Neutrophil (primary cell): ENCODE data around the gene VSX1.

Source experiments
- H3K27ac ChIP-seq: fragments of 200-600 bp; sonication (generic); 2 replicates; pipeline ENCODE4 v1.5.1; 2016; ENCODE audit warnings: mild to moderate bottlenecking, moderate library complexity
- H3K27me3 ChIP-seq: fragments of 200-600 bp; sonication (generic); 2 replicates; pipeline ENCODE4 v1.6.0; 2016; ENCODE audit warnings: mild to moderate bottlenecking
- H3K36me3 ChIP-seq: fragments of 200-600 bp; sonication (generic); 2 replicates; pipeline ENCODE4 v1.5.1; 2017
- H3K4me1 ChIP-seq, 2 experiments: fragments of 200-600 bp in 1 of 2; sonication (generic) in 1 of 2; 1 replicate in 1 of 2; 2 replicates in 1 of 2; pipeline versions ENCODE4 v1.5.1 to v1.6.1; 2013 to 2016; ENCODE audit warnings: low read depth in 1 of 2, low read length in 1 of 2, mild to moderate bottlenecking in 1 of 2, moderate library complexity in 1 of 2; ENCODE audit not compliant: control insufficient read depth in 1 of 2, insufficient read depth in 1 of 2
- H3K4me3 ChIP-seq, 2 experiments: fragments of 200-600 bp in 1 of 2; sonication (generic) in 1 of 2; 1 replicate in 1 of 2; 2 replicates in 1 of 2; pipeline ENCODE4 v1.5.1; 2013 to 2016; ENCODE audit warnings: low read depth in 1 of 2, low read length in 1 of 2, mild to moderate bottlenecking in 1 of 2, moderate library complexity in 1 of 2
- H3K9me3 ChIP-seq: fragments of 200-600 bp; sonication (generic); 2 replicates; pipeline ENCODE4 v1.5.1; 2016
- TF ChIP-seq, protein P1 (sequence below): fragments of 200-600 bp; sonication (generic); IDR thresholded peaks from 2 replicates; pipeline ENCODE4 v1.5.1; 2016; ENCODE audit warnings: antibody characterized with exemption

The VSX1 gene

DNA sequence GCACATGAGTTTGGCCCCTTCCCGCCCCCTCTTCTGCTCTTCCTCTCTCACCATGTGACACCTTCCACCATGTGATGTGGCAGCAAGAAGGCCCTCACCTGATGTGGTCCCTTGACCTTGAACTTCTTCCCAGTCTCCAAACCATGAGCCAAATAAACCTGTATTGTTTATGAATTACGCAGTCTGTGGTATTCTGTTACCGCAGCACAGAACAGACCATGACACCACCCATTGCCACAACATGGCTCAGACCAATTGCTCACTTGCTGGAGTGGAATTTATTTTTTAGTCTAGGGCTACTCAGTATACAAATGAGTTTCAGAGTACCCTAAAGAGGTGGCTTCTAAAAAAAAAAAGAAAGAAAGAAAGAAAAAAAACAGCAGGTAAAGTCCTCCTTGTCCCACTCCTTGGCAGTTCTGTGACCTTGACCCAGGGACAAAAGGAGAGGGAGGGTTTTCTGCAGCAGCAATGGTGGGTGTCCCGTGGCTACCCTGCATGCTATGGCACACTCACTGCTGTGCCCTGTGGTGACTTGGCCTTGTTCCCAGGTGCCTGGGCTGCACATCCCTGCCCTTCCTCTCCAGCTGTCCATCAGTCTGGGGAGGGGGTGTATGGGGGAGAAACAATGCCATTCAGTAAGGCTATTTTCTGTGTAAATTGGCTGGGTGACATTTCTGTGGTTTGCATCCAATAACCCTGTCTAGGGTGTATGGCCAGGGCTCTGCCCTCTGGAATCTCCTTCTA lies 5.4 kb upstream of the VSX1 start:
- no peak overlapping the region for H3K4me3 ChIP-seq
- TF ChIP-seq, protein P1, sequence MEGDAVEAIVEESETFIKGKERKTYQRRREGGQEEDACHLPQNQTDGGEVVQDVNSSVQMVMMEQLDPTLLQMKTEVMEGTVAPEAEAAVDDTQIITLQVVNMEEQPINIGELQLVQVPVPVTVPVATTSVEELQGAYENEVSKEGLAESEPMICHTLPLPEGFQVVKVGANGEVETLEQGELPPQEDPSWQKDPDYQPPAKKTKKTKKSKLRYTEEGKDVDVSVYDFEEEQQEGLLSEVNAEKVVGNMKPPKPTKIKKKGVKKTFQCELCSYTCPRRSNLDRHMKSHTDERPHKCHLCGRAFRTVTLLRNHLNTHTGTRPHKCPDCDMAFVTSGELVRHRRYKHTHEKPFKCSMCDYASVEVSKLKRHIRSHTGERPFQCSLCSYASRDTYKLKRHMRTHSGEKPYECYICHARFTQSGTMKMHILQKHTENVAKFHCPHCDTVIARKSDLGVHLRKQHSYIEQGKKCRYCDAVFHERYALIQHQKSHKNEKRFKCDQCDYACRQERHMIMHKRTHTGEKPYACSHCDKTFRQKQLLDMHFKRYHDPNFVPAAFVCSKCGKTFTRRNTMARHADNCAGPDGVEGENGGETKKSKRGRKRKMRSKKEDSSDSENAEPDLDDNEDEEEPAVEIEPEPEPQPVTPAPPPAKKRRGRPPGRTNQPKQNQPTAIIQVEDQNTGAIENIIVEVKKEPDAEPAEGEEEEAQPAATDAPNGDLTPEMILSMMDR = no peak
- H3K4me1 ChIP-seq = no peaks in the 10 kb centered on the region
- no peaks in the 10 kb centered on the region for H3K9me3 ChIP-seq
- H3K36me3 ChIP-seq = no peaks in the 10 kb centered on the region
- H3K27ac ChIP-seq = no peak overlapping the region
- H3K27me3 ChIP-seq = peaks cover 97% of the 10 kb centered on the region

DNA sequence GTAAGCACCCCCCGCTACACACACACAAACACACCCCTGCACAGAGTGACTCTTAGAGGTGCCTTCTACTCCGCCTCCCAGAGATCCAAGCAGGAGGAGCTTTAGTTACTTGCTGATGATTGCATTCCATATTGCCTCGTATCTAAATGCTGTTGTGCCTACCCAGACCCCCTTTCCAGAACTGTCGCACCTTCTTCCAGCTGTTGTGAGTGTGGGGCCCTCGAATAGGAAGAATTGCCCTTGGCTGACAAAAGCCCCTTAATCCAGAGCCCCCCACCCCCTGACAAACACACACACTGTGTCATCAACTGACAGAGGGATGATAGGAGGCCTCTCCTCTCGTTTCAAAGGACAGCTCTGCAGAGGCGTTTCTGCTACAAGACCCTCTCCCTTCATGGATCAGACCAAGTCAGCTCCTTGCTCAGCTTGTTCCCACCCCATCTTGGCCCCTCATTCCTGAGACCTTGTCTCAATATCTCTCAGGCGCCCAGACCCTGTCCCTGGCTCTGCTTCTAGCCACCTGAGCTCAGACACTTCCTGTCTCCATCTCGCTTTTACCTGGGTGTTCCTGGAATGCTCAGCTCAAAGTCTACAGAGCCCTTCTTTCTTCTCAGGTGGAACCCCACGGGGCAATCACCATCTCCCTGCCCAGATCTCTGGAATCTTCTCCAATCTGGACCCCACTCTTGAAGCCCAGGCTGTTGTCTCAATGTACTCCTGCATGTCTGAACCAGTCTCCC lies 4.0 kb upstream of the VSX1 start:
- no peaks in the 10 kb centered on the region for H3K36me3 ChIP-seq
- TF ChIP-seq, protein P1 = no peak
- no peaks in the 10 kb centered on the region for H3K9me3 ChIP-seq
- H3K27ac ChIP-seq = no peak overlapping the region
- no peaks in the 10 kb centered on the region for H3K4me1 ChIP-seq
- peaks cover 97% of the 10 kb centered on the region for H3K27me3 ChIP-seq
- no peak overlapping the region for H3K4me3 ChIP-seq

DNA sequence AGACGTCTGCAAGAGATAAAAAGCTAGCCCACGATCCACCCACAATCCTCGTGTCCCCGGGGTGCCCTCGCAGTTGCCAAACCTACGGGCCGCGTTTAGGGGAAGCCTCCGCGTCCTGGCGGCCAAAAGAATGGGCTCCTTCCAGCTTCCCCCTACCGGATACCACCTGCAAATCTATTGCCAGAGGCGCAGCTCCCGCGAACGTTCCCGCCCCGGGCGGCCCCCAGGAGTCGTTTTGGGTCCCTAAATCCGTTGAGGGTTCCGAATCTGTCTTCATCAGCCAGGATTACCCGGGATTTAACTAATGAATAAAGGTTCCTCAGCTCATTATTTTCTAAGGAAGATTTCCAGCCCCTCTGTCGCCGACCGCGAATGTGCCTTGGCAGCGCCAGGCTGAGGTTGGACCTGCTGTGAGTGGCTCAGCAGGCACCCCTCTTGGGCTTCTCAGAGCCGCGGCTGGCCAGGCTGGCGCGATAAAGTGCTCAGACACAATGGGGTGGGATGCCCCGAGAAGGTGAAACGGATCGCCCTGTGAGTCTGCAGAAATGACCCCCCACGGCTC lies 2.8 kb upstream of the VSX1 start:
- Histone ChIP-seq H3K4me1 (no peaks in the 10 kb centered on the region), H3K27me3 (peaks cover 97% of the 10 kb centered on the region)

DNA sequence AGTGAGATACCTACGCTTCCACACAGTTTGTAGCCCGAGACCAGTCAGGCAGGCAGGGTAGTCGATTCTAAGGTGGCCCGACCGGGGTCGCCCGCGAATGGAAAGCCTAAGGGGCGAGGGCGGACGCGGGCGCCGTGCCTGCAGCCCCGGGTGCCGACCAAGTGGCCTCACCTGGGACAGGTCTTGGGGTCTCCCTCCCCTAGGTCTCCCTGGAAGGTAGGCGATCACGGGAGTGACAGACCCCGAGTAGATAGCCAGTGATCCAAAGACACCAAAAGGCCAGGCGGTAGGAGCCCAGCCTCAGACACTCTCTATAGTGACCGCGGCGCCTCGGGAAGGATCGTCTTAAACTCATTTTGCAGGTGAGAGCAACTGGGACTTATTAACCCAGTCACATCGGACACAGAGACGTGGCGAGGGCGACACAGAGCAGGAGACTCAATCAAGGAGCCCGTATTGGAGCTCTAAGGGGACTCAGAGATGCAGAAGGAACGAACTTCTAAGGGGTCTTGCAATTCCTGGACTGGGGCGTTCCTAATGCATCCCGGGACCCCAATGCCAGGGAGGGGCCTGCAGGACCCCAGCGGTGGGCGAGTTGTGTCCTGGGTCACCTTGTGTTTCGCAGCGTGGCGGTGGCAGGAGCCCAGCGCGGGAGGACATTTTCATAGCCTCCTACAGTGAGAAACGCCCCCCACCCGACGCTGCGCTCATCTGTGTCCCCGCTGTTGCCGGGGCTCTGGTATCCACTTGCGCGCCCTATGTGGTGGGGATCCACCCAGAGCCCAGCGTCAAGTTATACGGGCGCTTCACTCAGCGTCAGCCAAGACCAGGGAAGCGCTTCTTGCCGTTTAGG lies 2.1 kb upstream of the VSX1 start:
- Histone ChIP-seq H3K36me3 (no peaks in the 10 kb centered on the region), H3K4me1 (no peaks in the 10 kb centered on the region), H3K9me3 (no peaks in the 10 kb centered on the region), H3K4me3 (no peak overlapping the region), H3K27me3 (peaks cover 100% of the 10 kb centered on the region), H3K27ac (no peak overlapping the region)
- TF ChIP-seq, protein P1 = no peak

More for the DNA sequence above, 2.8 kb upstream of the VSX1 start:
- TF ChIP-seq, protein P1 = no peak
- Histone ChIP-seq H3K9me3 (no peaks in the 10 kb centered on the region), H3K4me3 (no peak overlapping the region), H3K27ac (no peak overlapping the region), H3K36me3 (no peaks in the 10 kb centered on the region)

DNA sequence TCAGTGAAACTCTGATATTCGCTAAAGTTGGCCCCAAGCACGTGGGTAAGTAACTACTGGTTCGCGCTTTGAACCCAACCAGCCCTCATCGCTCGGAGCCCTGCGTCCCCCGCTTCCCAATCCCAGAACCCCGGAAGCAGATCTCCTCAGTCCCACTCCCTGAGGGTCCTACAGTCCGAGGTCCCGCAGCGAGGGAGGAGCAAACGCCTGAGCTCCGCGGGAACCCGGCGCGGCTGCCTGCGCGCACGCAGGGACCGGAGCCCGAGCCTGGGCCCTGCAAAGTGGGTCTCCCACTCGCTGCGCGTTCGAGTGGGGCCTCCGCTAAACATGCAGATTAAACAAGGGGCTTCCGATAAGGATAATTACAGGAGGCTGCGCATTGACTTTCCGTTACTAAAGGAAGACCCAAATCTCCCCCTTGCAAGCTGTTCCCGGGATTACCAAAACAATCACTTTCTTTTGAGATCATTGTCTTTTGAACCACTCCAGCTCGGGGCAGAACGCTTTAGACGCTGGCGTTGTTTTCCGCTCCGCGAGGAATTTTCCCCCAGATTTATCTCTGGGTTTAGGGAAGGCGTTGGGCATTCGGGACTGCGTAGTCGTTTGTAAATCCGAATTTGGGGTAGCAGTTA lies 1.3 kb upstream of the VSX1 start:
- no peaks in the 10 kb centered on the region for H3K36me3 ChIP-seq
- H3K4me3 ChIP-seq = no peak overlapping the region
- H3K27ac ChIP-seq = no peak overlapping the region
- TF ChIP-seq, protein P1 = no peak
- H3K27me3 ChIP-seq = peaks cover 100% of the 10 kb centered on the region
- no peaks in the 10 kb centered on the region for H3K9me3 ChIP-seq
- H3K4me1 ChIP-seq = no peaks in the 10 kb centered on the region
